HG03064 (cell line): ENCODE data around the gene GALNT3.

Source experiments
- ATAC-seq: cut with Tn5 transposase; IDR thresholded peaks from one replicate; pipeline ENCODE4 v1.9.1; 2021; ENCODE audit warnings: low read depth; ENCODE audit not compliant: unreplicated experiment

Gene GALNT3

DNA sequence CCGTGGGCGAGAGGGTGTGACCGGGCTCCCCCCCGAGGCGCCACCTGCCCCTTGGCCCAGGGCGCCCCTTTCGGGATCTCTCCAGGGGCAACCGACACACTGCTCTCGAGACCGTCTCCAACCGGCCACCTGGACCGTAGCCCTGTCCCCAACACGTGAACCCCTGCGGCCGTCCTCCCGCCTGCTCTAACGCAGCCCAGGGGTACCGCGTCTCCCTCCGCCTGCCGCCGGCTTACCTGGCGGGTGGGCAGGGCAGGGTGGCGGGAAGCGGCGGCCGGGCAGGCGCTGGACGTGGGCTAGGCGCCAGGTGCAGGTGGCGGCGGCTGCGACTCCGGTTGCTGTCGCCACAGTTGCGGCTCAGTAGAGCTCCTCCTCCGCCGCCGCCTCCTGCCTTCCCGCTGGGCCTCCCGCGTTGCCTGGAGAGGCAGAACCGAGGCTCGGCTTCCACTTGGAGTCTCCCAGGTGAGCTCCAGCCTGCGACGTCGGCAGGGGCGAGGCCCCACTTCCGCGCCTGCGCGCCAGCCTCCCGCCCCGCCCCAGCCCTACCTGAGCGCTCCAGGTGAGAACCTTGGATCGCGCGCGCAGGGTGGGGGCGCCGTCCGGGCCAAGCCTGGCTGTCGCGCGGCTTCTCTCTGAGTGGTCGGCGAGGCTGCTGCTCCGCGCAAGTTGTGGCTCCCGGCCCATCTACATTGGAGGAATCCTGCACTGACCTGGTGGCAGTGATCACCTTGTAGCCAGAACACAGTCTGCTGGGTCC is at the start of gene GALNT3:
Gene GALNT3 (minus strand): TSS at position 469 of the 757 bp plus-strand sequence. CDS start 23,547 bp downstream, outside the sequence.
- peak; percentile 27 for ATAC-seq

DNA sequence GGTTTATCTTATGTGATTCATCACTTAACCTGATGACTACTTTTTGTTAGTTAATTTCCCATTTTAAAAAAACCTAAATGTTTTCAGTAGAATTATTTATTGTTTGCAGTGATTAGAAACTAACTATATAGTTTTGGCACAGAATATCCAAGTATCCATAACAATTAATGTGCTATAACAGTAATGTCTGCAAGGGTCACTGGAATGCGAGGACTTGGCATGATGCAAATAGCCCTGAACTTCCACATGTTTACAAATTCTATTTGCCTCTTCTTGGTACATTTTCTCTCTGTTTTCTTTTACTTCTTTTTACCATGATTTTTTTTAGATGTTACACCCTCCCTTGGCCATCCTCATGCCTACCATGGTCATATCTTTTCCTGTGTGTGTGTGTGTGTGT is 49.3 kb upstream of the GALNT3 start:
- ATAC-seq: no peak

DNA sequence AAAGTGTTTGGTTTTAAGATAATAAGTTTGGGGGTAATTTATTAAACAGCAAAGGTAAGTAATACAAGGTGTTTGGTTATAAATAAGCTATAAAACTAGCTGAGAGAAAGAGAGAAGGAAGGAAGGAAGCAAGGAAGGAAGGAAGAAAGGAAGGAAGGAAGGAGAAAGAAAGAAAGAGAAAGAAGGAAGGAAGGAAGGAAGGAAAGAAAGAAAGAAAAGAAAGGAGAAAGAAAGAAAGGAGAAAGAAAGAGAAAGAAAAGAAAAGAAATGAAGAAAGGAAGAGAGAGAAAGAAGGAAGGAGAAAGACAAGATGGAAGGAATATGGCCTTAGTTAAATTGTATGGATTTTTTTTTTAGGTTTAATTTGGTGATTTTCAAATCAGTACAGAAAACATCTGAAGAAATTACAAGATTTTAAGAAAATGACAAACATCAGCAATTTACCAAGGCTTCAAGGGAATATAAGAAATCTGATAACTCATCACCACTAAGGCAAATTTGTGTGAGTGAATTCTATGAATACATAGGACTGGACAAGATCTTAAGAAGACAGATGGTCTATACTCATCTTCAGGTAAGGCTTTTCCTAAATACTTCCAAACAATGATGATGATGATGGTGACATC is 46.4 kb upstream of the GALNT3 start:
- ATAC-seq: no peak

DNA sequence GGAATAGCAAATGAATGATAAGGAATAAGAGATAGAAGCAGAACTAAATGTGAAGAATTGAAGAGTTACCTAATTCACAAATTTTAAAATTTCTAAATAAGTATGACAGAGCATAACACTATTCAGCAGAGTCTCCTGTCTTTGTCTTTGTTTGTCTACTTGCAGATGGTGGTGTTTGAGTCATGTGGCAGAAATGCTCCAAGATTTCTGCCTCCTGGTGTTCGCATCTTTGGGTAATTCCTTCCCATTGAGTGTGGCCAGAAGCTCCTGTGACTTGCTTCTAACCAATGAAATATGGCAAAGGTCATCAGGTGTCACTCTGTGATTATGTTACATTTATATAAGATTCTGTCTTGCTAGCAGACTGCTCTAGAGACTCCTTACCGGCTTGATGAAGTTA is 45.6 kb upstream of the GALNT3 start:
- ATAC-seq: no peak

DNA sequence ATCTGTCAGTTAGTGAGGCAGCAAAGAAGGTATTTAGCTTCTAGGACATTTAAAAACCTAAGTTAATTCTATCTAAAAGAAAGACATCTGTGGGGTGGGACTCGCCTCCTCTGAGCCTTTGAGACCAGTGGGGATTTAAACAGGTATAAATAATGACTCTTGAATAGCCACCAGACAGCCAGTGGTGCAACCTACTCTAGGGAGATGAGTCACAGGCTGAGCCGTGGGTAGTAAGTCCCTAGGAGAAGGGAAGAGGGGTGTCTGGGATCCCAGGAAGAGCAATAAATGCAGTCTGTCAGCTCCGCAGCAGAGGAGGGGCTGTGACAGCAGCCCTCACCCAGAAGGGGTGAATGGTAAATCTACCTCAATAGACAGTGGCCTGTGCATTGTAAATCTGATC is 43.1 kb upstream of the GALNT3 start:
- no peak for ATAC-seq

DNA sequence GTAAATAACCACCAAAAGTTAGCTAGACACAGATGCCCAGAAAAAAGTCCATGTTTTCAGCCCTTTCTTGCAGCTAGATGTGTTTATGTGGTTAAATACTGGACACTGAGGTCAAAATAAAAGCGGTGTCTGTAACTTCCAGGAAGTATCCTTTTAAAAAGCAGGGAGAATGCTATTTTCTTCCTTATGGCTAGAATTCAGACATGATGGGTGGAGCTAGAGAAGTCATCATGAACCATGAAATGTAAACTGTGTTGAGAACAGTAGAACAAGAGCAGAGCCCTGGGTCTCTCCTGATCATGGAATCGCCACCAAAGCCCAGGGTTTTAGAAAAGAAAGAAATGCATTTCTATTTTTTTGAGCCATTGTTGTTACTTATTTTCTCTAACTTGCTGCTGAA is 41.3 kb upstream of the GALNT3 start:
- ATAC-seq: no peak

DNA sequence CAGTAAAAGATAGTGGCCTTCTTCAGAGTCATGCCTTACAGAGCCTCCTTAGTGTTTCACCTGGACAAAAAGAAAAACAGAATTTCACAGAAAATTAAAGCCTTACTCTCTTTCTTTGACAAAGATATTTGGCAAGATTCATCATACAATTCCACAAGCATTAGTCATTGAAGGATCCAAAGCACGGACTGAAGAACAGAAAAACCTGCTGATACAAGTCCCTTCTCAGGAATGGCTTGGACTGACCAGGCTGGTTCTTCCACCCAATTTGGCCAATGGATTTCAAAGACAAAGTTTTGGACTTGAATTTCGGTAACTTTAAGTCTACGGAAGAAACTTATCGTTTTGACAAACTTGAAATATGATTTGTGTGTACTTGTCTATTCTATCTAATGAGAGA is 39.1 kb upstream of the GALNT3 start:
- no peak for ATAC-seq

DNA sequence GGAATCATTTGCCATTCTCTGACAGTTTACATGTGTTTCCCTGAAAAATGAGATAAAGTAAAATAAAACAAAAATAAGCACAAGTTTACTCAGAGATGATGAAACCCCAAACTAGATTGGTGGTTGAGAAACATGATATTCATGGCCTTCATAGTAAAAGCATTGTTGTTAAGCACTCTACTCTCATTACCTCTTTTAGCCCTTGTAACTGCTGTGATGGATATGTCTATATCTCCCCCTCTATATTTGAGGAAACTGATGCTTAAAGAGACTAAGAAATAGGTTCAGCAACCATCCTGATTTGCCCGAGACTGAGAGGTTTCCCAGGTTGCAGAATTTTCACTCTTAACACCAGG is 33.9 kb upstream of the GALNT3 start:
- no peak for ATAC-seq

DNA sequence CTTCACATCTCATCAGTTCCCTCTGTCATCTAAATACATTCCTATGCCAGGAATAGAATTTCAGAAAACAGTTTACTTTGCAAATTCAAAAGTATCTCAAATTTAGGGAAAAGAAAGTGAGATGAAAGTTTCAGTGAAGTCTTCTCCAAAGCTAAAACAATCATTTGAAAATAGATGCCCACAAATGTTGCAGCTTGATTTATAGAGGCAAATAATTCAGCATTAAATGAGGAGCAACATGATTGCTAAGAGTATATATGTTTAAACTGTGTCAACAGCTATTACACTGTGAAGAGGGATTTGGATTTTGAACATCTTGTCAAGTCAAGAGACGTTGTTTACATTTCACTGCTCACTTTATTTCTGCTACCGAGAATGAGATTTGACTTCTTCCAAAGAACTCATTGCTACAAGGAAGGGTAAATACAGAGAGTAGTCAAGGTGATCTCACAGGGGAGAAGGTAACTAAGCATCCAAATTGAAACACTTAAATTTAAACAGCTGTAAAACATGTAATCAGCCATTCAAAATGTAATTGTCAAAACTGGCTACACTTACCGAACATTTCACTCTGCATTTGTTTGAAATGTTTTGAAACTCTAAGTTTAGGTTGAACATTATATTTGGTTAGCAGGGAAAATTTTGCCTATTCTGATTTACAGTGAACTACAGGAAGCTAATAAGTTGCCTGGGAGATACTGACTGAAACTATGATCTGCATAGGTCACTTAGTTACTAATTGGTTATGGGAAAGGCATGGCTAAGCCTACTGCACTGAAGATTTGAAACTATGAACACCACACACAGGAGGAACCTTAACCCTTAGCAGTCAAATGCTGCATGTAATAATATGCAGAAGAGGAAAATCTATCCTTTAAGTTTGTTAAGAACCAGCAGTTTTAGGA is 33.2 kb upstream of the GALNT3 start:
- no peak for ATAC-seq

DNA sequence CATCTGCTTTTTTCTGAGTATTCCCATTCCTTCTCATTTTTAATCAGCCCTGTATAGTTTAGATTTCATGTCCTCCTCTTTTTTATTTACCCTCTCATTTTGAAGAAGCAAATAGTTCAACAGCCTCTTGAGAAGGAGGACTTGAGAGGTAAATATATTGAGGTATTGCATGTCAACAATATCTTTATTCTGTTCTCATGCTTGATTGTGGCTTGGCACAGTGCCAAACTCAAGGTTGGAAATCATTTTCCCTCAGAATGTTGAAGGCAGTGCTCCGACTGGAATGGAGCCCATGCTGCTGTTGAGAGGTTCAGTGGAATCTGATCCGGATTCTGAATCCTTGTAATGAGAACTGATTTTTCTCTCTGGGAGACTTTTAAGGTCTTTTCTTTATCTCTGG is 31.0 kb upstream of the GALNT3 start:
- no peak for ATAC-seq

DNA sequence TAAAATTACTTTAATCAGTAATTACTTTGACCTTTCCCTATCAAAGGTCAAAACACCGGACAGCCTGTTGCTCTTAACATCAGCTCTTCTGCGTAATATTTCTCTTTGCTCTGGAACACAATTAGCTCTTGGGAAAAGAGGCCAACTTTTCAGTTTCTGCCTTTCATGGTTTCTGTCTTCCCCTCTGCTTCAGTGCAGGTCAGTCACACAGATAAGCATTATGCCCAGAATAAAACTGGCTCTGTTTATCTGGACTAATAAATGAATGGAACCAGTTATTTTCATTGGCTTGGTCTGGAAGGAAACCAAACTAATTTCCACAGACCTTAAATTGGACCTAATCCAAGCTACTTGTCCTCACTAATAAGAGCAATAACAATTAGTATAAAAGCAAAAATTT is 26.2 kb upstream of the GALNT3 start:
- ATAC-seq: no peak

DNA sequence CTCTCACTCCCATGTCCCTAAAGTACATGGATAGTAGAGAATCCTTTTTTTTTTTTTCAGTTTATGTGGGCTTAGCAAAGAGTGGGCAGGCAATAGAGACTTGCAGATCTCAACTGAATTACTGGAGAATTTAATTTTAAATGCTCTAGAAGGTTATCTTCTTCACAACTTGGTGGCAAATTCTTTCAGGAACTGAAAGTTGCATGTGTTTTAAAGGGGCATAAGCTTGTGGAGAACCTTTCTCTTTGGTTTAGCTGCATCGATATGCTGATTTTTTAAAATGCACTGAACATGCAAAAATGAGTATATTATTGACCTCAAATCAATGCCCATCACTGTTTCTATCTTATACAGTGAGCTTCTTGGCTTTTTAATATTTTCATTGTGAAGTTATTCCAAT is 24.9 kb upstream of the GALNT3 start:
- no peak for ATAC-seq

DNA sequence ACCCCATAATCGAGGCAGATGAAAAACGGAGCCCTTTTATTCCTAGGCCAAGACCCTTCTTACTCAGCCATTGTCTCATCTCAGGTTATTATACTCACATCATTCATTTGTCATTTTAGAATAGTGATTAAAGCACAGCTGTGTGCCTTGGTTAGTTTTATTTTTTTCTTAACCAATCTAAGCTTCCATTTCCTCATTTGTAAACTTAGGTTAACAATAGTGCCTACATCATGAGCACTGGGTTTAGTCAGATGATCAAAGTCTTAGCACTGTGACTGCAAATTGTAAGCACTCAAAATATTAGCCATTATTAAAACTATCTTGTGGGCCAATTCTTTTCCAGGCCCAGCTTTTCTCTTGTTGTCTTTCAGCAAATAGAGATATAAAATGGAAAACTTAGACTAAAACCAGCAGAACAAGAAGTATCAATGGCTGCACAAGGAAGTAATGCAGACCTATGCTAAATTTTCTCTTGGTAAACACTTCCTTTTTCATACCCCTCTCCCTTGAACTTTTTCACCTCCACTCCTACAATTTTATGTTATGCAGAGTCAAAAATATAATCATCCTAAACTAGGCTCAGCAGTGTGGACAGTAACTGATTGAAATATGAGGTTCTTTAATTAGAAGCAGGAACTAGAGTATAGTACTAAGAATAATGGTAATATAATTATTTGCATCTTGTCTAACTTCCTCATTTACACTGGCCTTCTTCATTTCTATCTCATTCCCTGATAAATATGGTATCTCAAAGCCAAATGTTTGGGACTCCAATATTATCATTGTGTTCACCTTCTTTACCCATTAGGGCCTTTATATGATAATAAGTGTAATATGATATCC is 21.5 kb upstream of the GALNT3 start:
- no peak for ATAC-seq

DNA sequence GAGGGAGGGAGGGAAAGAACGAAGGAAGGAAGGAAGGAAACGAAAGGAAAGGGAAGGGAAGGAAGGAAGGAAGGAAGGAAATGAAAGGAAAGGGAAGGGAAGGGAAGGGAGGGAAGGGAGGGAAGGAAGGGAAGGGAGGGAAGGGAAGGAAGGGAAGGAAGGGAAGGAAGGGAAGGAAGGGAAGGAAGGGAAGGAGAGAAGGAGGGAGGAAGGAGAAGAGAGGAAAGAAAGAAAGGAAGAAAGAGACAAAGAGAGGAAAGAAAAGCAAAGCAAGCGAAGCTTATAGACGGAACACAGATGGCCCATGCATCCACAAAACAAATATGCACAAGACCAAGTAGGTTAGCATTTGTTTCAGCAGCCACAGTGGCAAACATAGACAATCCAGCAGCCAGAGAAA is 20.4 kb upstream of the GALNT3 start:
- ATAC-seq: no peak

DNA sequence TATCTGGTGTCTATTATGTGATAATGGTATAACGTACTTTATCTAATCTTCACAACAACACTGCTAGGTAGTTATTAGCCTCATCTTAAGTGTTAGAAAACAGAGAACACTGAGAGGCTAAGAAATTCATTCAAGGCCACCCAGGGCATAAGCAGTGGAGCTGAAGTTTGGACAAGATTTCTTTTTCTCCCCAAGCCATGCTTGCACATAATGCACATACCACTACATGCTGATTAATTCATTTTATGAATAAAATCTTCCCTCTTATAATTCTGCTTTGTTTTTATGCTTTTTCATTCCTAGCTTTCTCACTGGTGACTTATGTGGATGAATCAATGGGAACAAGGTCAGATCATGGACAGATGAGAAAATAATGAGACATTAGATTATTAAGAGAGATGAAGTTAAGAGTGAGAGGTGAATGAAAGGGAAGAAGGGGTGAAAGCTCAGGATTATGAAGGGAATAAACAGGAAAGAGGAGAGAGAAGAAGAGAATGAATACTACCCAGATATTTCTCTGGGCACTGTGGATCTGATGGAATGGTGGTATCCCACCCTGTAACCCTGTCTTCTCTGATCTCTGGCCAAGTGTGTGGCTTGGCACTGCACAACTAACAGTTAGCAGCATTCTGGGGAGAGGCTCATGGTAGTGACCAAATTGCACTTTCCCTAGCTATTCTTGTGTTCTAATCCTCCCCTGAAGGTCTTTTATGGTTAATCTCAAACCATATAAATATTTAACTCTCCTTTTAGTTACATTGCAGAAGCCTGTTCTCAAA is 17.7 kb upstream of the GALNT3 start:
- no peak for ATAC-seq

DNA sequence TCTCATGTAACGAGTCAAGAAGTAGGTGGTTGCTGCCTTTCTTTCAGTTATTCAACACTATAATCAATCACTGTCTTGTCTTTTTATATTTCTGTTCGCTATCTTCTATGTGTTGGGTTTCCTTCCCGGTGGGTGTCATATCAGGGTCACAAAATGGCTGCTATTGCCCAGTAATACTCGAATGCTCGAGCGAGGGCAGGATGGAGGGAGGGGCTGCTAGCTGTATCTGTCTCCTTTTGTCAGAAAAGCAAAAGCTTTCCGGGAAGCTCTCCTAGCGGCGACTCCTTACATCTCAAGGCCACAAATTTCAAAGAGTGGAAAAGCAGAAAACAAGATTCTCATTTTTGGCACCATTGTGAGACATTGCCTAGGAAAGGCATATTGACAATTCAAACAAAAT is 16.4 kb upstream of the GALNT3 start:
- no peak for ATAC-seq

DNA sequence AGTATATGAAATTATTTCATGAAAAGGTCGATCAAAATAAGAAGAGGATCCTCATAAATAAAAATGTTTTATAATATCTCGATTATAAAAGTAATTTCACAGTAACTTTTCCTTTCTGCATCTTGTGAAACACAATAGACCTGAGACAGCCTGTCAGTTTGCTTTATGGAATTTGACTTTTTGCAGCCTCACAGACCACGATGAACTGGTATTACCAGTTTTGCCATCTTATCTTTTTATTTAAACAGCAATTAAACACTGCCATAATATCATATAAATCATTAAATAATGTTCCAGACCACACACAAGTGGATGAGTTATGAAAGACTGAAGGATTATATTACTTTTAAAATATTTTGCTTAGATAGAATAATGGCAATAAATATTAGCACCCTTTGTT is 10.7 kb upstream of the GALNT3 start:
- no peak for ATAC-seq

DNA sequence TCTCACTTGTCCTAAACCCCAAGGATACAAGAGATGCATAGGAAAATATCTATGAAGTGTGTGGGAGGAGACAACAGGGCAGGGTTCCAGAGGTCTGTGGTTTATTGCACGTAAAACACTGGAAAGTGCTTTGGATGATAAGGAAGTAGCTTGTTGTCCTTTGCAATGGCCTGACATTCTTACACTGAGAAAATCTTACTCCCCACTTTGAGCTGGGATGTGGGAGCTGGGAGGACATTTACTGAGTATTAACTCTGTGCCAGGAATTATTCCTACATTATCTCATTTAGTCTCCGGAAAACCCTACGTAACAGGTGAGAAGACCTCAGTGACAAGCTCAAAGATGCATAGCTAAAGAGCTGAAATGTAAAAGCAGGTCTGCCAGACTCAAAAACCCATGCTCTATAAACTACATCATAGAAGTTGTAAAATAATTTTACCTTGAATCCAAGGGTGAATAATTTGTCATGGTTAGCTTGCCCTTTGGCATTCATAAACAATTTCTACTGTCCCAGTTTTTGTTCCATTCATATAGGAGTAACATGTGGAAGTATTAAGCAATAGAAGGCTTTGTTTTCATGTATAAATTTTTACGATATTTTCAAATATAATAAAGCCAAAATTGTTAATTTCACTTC is 9.2 kb upstream of the GALNT3 start:
- ATAC-seq: no peak

DNA sequence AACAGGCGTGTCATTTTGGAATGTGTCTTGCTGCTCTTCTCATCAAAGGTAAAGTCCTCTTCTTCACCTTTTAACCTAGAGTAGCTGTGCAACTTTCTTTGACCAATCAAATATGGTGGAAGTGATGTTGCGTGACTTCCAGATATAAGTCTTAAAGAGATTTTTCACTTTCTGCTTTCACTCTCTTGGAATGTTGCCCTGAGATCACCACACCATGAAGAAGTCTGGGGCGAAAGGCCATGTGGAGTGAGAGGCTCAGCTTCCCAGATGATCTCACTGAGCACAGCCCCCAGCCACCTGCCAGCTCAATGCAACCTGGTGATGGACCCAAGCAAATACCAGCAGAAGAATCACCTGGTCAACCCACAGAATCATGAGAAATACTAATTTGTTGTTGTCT is 7.1 kb upstream of the GALNT3 start:
- ATAC-seq: no peak
